HG02885 (cell line): ENCODE data around the gene MS4A7.

ENCODE experiments used
- ATAC-seq: cut with Tn5 transposase; IDR thresholded peaks from one replicate; pipeline ENCODE4 v1.9.1; 2021; ENCODE audit warnings: mild to moderate bottlenecking; ENCODE audit not compliant: unreplicated experiment, poor library complexity

MS4A7 gene

DNA sequence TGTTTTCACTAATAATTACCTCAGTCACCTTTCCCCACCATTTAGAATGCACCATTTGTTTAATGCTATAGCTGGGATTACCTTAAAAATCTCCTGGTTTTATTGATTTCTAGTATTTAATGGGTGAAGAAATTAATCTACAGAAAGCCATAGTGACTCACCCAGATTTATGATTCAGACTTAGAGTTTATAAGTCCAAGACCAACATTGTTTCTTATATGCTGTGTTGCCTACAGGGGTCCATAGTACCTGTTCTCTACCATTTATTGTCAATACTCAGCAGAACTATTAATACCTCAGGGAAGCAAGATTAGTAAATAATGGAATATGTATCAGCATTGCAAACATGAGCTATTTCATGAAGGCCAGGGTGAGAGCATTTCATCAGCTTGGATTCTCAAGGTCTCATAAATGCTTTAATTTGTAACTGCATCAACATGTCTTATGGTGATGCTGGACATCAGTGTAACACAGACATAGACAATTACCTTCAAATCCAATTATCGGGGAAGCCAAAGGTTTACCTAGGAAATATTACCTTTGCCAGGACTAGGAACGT is 8.0 kb upstream of the MS4A7 start:
- no peak for ATAC-seq

DNA sequence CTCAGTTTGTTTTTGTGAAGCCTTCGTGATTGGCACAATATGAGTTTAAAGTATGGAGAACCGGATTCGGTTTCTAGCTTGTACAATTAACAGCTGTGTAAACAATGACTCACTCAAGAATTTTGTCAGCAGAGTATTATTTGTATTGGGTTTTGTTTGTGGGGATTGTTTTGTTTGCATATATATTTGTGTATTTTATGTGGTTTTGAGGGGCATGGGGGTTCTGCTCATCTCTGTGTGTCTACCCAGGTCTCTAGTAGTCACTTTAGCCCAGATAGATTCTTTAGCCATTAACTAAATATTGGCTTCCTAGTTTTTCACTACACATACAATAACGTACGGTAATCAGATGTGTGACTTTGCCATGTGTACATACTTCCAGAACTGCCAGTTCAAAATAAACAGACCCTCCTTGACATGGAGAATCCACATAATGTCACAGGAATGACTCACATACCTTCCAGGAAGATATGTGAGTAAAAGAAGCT is 7.5 kb upstream of the MS4A7 start:
- no peak for ATAC-seq

- ATAC-seq: no peak
Measured at GRCh38 chr11:60371386-60371785, 6.9 kb upstream of the MS4A7 start.

DNA sequence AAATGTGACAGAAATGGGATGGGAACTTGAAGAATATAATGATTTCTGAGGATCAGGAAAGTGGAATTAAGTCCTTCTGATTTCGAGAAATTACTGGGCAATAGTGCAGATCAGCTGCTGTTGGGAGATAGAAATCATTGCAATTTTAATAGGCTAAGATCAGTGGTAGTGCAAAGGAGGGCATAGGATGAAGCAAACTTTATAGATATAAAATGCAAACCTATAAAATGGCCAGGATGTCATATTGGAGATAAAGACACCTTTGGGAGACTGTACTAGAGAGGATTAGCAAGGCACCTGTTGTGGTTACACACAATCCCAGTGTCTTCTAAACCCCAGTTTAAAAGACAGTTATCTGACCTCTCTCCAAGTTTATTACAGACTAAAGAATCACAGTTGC is 6.5 kb upstream of the MS4A7 start:
- no peak for ATAC-seq

DNA sequence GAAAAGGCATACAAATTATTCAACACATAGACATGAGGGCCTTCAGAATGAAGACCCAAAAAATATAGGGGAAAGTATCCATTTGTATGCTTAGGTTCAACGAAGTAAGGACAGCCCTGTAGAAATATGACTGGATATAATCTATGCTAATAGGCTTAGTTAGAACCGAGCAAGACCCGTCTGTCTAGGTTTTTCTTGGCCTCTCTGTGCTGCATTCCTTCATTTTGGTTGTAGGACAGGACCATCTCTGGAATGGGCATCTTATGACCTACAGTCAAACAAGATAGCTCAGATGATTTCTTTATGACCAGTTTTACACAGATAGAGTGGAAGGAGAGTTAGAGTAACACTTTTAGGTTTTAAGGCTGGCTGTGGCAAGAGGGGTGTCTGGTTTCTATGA is 5.6 kb upstream of the MS4A7 start:
- ATAC-seq: no peak

DNA sequence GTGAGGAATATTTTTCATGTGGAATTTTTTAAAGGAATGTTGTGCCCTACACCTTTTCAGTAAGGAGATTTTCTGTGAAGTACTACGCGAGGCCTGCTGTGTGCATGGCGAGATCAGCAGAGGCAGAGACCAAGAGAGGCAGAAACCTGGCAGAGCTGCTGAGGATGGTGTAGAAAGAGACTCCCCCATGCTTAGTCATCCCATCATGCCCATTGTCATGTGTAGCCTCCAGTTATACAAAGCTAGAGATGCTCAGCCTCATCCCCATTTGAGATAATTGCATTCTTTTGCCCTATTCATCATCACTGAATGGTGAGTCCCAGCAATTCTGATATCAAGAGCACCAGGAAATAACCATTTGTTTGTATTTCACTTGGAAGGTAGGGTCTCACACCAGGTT is 3.0 kb upstream of the MS4A7 start:
- no peak for ATAC-seq

DNA sequence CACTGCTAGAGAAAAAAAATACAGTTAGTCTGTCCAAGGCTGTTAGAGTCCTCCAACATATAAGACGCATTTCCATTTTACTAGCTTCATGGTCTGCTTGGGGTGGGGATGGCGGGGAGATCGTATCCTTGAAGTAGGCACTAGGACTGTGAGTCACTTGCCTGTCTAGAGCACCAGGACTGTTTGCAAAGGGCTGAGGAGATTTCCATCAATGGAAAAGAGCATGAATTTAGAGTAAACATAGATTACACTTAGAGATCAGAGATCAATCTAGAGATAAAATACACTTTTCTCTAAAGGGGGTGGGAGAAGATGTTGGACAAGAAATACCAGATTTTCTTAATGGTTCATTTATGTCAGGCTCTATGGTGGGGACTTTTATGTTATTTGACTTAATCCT is 1.7 kb upstream of the MS4A7 start:
- ATAC-seq: no peak

- peak; percentile 66 for ATAC-seq
Measured at GRCh38 chr11:60377401-60378136, 763 bp upstream of the MS4A7 start.

- ATAC-seq: peak; percentile 90
Measured at GRCh38 chr11:60389279-60389910, 11.1 kb downstream of the MS4A7 start.

DNA sequence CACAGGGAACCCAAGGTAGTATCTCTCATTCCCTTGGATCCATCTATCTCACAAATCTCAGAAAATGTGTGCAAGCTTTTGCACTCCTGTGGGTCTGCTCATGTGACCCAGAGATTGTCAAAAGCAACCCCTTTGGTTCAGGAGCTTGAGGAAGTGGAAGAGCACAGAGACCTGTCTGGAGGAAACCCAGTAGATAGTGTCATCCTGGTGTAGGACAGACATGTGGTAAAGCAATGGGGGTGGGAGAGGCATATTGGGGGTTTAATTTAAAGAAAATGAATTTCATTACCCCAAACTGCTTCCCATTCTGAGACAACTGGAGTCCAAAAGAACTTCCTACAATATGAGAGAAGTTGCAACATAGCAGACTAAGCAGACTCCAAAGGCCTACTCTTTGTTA is 12.1 kb downstream of the MS4A7 start:
- ATAC-seq: no peak

DNA sequence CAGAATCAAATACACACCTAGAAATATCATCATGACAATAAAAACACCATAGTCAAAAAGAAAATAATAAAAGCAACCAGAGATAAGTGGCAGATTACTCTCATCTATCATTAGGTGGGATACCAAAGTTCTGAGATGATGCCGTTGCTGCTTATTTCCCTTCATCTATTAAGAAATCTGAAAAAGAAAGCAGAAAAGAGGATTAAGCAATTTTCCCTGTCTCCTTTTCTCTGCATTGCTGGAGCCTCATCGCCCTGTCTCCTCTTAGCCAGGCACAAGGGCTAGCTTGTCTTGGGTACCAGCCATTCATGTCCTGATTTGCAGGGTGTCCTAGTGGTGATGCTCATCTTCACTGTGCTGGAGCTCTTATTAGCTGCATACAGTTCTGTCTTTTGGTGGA is 14.0 kb downstream of the MS4A7 start:
- no peak for ATAC-seq

- ATAC-seq: no peak
Measured at GRCh38 chr11:60393016-60393415, 14.7 kb downstream of the MS4A7 start.

GRCh38 chr11:60394666-60395380 is 16.5 kb downstream of the MS4A7 start:
- no peak for ATAC-seq

GRCh38 chr11:60396382-60396781 is 18.1 kb downstream of the MS4A7 start, which contains the start of gene MS4A14:
TSS of gene MS4A14 (plus strand) at chr11:60396459. CDS start at chr11:60396579, 120 bp downstream.
- peak; percentile 32 for ATAC-seq

GRCh38 chr11:60396799-60397198 is 18.5 kb downstream of the MS4A7 start:
- ATAC-seq: peak; percentile 86

DNA sequence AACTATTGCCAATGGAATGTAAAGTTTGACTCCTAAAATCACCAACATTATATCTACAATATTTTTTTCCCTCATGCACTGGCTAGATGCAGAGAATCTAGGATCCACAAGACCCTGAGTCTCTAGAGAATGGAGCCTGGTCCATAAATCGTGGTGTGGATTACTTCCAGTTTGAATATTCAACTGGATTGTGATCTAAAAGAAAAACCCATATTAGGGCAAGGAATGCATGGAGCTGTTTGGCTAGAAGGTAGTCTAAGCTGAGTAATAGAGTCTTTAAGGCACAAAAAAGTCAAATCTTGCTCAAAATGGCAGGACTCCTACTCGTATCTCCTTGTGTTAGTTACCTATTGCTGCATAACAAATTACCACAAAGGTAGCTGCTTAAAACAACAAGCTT is 41.7 kb downstream of the MS4A7 start:
- no peak for ATAC-seq

DNA sequence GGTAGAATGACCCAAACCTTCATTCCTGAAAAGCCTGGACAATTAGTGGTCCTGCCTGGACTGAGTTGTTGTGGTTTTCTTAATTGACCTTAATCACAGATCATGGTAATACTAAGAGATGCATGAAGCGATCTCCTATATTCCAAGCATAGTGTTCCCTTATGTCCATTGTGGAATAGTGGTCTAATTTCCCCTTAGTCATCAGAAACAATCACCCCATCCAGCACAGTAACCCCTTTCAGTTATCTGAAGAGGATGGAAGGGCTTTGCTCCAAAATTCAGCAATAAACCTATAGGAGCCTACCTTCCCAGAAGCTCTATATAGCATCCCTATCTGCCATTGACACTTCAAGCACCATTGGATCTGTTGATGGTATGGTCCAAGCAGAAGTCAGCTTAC is 44.3 kb downstream of the MS4A7 start:
- no peak for ATAC-seq

DNA sequence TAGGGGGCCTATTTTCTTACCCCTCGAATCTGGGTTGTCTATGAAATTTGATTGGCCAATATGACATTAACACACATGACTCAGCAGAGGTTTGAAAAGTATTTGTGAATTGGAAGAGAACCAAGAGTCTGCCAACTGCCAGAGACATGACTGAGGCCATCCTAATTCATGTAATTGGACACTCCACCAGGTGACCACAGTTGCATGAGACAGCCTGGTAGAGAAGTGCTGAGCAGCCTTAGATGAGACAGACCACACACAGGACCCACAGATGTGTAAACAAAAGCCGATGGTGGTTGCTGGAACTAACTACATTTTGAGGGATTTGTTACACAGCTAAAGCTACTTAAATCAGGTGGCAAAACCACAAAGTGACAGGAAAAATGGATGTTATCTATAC is 50.2 kb downstream of the MS4A7 start:
- ATAC-seq: no peak

- no peak for ATAC-seq
Measured at GRCh38 chr11:60429272-60429671, 50.9 kb downstream of the MS4A7 start, which contains the start of gene MS4A5. TSS of gene MS4A5 (plus strand) at chr11:60429572. CDS start at chr11:60429675, 103 bp downstream.

DNA sequence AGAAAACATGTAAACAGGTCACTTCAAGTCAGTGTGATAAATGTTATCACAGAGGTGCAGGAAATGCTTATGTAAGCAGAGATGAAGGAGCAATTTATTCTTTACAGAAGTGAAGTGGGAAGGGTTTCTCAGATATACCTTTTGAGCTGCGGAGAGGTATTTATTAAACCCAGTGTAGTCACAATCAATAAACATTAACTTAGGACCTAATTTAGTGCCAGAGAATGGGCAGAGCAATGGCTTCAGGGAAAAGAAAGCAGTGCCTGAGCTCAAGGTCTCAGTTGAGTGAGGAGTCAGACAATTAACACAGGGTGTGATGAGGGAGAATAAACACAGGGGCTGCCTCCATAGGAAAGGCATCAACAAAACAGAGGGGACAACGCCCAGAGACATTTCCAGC is 52.9 kb downstream of the MS4A7 start:
- no peak for ATAC-seq

GRCh38 chr11:60433401-60433800 is 55.1 kb downstream of the MS4A7 start:
- ATAC-seq: no peak
